ENCODE data around the gene PFDN4.
"Not testable (repeated sequence)": the region's sequence is repeated elsewhere in the genome, so short reads cannot be mapped to it uniquely, and the experiment has no call there.

PFDN4 gene

DNA sequence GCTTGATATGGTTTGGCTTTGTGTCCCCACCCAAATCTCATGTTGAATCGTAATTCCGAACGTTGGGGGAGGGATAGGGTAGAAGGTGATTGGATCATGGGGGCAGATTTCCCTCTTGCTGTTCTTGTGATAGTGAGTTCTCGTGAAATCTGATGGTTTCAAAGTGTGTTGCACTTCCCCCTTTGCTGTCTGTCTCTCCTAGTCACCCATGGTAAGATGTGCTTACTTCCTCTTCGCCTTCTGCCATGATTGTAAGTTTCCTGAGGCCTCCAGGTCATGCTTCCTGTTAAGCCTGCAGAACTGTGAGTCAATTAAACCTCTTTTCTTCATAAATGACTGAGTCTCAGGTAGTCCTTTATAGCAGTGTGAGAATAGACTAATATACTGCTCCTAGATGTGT lies 19.9 kb downstream of the PFDN4 start:
- DNase-seq: no peak

DNA sequence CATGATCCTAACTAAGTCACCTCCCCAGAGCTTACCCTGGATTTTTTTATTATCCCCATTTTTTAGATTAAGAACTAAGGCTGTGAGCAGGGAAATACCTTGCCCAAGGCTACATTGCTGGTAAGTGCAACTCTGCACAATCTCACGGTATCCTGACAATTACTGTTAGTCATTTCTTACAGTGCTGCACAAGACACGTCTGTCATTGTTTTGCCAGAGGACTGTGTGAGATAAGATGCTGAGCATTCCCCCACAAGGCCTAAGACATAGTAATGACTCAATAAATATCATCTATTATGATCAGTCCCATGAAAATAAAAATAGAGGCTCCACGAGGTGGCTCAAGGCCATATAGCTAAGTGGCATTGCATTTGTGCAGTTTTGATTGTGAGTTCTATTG lies 21.0 kb downstream of the PFDN4 start:
- no peak for DNase-seq

DNA sequence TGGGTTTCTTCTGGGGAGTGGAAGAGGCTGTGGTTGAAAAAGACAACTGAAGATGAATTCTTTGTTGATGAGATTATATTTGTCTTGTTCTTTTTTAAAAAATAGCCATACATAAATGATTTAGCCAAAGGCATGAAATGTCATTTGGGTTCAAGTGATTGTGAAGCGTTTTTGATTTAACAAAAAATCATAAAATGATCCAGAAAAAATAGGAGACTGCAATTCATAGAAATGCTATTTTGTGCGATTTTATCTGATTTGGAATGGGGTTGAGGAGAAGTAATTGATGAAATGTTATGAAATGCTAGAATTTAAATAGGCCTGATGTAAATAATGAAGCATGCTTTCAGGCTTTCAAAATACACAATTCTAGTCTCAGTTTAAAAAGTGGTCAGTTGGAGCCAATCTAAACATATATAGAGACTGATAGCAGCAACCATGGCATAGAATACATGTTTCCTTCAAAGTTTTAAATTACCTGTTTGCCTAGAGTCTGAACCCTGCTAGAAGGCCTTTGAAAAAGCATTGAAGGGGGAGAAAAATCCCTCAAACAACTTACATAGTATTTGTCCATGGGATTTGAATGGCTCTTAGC lies 21.8 kb downstream of the PFDN4 start:
- DNase-seq: no peak

DNA sequence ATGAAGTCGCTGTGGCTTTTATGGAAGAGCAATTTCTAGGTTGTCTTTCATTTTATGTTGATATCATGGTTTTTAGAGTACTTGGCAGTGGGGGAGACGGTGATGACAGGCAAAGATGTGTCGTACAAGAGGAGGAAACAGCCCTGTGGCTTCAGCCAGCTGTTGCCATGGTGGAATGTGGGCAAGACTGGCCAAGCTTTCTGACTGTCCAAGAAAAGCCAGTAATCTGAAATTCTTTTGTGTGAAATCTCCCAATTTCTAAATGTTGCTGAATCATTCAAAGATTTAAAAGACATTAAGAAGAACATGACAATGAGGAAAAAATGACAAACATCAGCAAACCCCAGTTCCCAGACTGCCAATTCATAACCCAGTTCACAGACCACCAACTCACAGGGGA lies 23.1 kb downstream of the PFDN4 start:
- DNase-seq: no peak

DNA sequence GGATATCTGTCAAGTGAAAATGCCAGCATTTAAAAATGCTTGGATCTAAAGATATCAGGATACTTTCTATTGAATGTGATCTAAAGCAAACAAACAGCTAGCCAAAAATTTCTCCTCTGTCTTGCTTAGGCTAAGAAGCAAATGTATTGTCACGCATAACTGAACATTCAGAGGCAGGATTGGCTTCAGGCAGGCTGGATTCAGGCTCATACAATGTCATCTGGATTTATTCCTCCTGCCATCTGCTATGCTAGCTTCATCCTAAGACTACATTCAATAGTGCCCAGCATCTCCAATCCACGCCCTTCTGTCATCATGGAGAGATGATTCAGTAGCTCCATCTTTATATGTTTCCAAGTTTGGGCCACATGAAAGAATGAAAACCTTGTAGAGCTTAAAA lies 27.1 kb downstream of the PFDN4 start:
- no peak for DNase-seq

DNA sequence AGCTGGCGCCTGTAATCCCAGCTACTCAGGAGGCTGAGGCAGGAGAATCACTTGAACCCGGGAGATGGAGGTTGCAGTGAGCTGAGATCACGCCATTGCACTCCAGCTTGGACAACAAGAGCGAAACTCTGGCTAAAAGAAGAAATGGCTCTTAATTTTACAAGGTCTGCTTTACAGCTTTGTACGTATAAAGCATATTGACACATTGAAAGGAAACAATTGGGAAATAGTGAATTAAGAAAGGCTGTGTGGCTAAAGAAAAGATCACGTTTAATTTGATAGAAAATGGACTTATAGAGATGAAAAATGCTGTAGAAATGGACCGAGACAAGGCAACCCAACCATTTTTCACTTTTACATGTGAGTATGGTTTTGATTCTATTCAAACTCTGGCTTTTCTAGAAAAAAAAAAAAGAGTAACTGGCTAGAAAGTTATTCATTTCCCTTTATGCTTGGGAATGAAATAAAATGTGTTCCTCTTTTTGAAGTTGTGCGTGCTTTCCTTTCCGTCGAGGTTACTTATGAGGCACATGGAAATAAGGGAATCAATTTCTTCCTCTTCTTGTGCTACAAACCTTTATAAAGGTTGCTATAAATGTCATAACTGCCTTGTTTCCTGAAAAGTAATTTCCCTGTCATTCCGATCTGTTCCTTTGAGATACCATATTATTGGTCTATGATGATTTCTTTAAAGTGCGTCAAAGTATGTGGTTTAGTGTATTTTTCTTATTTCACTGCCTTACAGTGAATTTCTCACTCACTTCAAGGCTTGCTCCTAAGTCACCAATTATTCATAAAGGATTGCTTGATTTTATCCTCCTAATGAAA lies 29.4 kb downstream of the PFDN4 start:
- DNase-seq: no peak

GRCh38 chr20:54244113-54244512 lies 36.2 kb downstream of the PFDN4 start:
- no peak for DNase-seq

DNA sequence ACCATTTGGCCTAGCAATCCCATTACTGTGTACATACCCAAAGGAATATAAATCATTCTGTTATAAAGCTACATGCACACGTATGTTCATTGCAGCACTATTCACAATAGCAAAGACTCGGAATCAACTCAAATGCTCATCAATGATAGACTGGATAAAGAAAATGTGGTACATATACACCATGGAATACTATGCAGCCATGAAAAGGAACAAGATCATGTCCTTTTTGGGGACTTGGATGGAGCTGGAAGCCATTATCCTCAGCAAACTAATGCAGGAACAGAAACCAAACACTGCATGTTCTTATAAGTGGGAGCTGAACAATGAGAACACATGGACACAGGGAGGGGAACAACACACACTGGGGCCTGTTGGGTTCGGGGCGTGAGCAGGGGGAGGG lies 40.8 kb downstream of the PFDN4 start:
- not testable (repeated sequence) for DNase-seq

GRCh38 chr20:54250691-54251090 lies 42.8 kb downstream of the PFDN4 start:
- DNase-seq: no peak

- no peak for DNase-seq
Measured at GRCh38 chr20:54251096-54251495, 43.2 kb downstream of the PFDN4 start.

DNA sequence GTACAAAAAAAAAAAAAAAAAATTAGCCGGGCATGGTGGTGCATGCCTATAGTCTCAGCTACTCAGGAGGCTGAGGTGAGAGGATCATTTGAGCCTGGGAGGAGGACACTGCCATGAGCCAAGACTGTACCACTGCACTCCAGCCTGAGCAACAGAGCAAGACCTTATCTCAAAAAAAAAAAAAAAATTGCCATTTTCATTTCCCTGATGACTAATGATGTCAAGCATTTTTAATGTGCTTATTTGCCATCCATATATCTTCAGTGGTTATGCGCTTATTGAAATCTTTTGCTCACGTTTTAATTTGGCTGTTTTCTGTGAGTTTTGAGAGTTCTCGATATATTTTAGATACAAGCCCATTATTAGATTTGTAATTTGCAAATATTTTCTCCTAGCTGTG lies 46.7 kb downstream of the PFDN4 start:
- DNase-seq: no peak

DNA sequence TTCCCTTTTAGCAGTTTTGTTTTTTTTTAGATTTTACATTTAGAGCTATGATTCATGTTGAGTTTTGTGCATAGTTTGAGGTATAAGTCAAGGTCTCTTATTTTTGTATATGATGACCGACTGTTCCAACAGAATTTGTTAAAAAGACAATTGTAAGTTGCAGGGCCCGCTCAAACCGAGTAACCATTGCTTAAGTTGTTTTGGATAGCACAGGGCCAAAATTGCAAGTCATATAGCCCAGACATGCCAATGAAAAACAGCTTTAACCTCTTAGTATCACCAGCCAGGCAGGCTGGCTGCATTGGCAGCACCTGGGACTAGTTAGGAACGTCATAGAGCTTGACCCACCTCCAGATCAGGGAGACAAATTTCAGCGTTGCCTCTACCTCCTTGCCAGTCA lies 47.3 kb downstream of the PFDN4 start:
- DNase-seq: no peak

- DNase-seq: no peak
Measured at GRCh38 chr20:54256202-54256601, 48.3 kb downstream of the PFDN4 start.

DNA sequence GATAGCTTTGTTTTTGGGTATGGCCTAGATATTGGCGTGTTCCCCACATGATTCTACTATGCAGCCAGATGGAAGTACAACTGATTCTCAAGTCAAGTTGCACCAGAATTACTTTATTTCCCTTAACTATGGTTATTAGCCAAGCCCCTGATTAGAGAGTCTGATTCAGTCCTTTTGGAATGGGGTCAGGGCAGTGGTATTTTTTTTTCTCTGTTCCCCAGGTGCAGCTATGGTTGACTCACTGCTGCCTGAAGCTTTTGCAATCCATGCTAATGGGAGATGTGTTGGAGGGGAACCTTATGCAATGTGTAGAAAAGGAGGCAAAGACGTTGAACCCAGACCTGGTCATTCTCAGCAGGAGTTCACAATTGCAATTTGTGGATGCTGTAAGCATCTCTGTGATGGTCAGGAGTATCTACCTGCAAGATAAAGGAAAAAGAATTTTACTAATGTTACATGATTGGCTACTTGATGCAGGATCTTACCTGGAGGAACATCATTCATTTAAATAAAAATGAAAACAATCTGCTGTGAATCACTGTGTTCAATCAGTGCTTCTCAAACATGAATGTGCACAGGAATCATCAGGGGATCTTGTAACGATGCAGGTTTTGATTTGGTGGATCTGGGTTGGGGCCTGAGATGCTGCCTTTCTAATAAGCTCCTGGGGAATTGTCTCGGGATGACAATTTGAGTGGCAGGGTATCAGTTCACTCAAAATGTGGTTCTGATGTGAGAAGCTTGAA lies 49.4 kb downstream of the PFDN4 start:
- DNase-seq: no peak

DNA sequence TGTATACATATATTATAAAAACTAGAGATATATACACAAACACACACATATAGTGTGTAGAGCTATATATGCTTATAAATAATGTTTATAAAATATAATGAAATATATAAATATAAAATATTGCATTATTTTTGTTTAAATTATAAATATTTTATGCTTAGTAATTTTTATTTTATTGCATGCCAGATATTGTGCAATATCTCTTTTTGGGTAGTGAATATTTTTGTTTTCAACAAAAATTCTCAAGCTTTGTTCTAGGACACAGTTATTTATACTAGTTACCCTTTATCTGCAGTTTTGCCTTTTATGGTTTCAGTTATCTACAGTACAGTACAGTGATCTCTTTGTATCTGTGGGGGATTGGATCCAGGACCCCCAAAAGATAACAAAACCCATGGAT lies 52.2 kb downstream of the PFDN4 start:
- DNase-seq: no peak

DNA sequence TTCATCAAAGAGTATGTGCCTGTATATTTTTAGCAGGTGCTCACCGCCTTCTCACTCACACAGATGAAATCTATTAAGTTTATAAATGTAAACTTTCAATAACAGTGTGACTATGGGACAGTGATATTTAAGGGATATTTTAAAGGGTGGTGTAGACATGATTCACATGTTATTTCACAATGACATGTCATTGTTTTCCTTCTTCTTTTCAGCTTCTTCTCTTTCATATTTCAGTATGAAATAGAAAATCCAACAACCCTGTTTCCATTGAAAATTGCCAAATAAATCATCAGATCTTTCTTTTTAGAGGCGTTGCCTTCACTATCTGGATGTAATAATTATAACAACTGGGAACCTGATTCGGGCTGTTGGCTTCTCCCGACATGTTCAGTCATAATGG lies 54.8 kb downstream of the PFDN4 start:
- DNase-seq: no peak

GRCh38 chr20:54263116-54263690 lies 55.3 kb downstream of the PFDN4 start:
- no peak for DNase-seq

DNA sequence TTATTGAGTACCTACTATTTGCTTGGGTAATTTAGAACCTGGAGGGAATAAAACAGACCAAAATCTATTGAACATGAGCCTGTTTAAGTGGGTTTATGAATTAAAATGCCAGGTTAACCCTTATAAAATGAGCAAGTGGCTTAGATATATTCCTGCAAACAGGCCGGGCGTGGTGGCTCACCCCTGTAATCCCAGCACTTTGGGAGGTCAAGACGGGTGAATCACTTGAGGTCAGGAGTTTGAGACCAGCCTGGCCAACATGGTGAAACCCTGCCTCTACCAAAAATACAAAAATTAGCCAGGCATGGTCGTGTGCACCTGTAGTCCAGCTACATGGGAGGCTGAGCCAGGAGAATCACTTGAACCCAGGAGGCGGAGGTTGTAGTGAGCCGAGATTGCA lies 57.9 kb downstream of the PFDN4 start:
- DNase-seq: not testable (repeated sequence)

DNA sequence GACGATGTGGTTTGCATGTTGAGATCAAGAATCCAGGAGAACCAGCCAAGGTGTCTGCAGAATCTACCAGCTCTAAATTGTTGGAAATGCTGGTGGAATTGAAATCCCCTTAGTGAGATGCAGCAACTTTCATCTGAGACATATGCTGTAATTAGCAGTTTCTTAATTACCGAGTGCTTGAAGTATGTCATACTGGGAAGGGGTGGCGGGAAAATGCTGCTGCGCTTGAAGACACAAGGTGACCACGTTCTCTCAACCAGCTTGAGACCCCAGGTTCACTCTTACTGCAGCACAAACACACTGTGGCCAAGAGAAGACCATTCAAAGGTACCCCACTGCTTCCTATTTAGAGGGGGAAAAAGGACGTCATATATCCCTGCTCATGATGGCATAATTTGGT lies 59.0 kb downstream of the PFDN4 start:
- no peak for DNase-seq

DNA sequence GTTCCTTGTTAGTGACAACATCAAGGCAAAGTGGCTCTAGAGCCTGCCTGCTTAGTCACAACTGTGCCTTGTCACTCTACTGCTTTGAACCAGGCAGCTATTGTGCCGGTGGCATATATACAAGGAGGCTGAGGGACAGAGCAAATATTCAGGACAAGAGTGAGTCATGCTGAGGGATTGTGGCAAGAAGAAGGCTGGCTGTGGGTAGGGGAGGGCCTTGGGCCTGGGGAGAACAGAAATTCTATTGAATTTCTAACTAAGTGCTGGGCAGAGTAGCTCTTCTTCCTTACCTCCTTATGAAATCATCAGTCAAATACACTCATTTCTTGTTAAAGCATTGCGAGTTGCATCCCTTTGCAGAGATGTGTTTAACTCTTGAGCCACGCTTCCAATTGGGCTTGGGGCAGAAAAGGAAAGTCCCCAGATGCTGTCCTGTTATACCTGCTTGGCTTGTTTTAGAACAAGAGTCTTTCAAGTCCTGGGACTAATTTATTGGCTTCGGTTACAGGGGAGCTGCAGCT lies 59.7 kb downstream of the PFDN4 start:
- DNase-seq: no peak

DNA sequence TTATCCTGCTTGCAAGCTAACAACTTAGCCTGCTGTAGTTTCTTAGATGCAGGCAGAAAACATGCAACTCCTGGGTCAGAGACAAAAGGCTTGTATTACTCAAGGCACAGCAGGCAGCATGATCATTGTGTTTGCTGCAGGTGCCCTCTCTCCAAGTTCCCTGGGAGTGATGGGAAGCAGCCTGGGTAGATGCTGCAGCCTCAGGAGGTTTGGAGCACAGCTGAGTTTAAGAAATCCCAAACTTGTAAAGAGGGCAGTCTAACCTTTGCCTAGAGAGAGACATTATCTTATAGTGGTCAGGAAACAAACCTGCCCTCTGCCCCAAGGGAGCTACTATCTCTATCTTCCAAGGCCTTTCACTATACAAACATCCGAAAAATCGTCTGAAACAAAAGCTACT lies 61.1 kb downstream of the PFDN4 start:
- DNase-seq: no peak

All from activated CD4-positive, CD25-positive, alpha-beta regulatory T cell treated with anti-CD3 and anti-CD28 coated beads, Interleukin-2, amount 50 U/mL, for 72 hours (primary cell).